Measurements from ENCODE around the gene CFAP77.

DNA sequence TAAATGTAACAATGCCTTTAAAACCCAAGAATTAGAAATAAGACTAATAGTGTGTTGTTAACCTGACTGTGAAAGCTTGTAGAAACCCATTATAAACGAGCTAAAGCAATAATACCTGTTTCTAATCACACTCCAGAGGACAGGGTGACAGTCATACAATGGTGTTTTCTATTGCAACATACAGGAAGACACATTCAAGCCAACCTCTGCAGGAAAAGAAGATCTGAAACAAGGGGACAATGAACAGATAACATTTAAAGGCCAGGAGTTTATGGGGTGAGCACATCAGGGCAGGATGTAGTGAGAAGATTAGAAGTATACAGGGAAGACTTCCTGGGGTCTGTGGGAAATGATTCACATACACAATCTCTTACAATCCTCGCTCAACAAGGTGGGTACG is 186.2 kb downstream of the CFAP77 start:
- TF ChIP-seq RFX5 (IDR thresholded peaks at IDR 0.05; ENCODE audit: low read depth, low read length) (no peak), CTCF (conservative IDR thresholded peaks at IDR 0.05; ENCODE audit: low read depth, low read length) (no peak), FOS (IDR thresholded peaks at IDR 0.05; ENCODE audit: low read depth, low read length) (no peak), POLR2A (IDR thresholded peaks at IDR 0.05; ENCODE audit: low read depth, low read length) (no peak), RAD21 (IDR thresholded peaks at IDR 0.05; ENCODE audit: low read length) (no peak), SMC3 (IDR thresholded peaks at IDR 0.05; ENCODE audit: low read depth, low read length) (no peak), BHLHE40 (IDR thresholded peaks at IDR 0.05; ENCODE audit: low read depth, low read length) (no peak)
- TF ChIP-seq, protein P1, sequence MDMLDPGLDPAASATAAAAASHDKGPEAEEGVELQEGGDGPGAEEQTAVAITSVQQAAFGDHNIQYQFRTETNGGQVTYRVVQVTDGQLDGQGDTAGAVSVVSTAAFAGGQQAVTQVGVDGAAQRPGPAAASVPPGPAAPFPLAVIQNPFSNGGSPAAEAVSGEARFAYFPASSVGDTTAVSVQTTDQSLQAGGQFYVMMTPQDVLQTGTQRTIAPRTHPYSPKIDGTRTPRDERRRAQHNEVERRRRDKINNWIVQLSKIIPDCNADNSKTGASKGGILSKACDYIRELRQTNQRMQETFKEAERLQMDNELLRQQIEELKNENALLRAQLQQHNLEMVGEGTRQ (IDR thresholded peaks at IDR 0.05; ENCODE audit: low read depth, low read length), result no peak
